COR-L47 (cell line): Measurements from ENCODE around the gene ZFP36L1.

Experiments
- DNase-seq: peaks from one replicate; lab custom pipeline; 2025; lab: John Stamatoyannopoulos, UW

The ZFP36L1 gene

DNA sequence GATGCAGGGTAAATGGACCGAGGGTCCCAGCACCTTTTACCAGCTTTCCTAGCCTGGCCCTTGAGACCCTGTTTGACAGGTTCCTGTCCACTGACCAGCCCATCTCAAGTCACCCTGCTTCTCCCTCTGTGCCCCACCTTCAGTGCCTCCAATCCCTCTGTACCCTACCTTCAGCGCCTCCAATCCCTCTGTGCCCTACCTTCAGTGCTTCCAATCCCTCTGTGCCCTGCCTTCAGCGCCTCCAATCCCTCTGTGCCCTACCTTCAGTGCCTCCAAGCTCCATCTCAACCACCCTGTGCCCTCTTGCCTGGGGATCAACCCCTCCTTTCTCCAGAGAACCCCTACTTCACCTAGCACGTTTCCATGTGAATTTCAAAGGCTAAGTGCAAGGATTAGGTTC lies 54.3 kb downstream of the ZFP36L1 start:
- DNase-seq: no peak
